Transverse colon (tissue), 4 donors: ENCODE results near the gene ESYT3. TPM values are rescaled to one million over a fixed set of nuclear protein-coding genes. Genes with fewer than 3 reads are reported as not detected.
"Not testable (repeated sequence)": the region's sequence is repeated elsewhere in the genome, so short reads cannot be mapped to it uniquely, and the experiment has no call there.

Experiments used
- DNase-seq: peaks from one replicate; pipeline ENCODE4 v3.0.0-alpha.2; 2019
- H3K27ac ChIP-seq, 4 donors: fragments of 200-600 bp; sonication (generic); 2 replicates each; pipeline ENCODE4 v1.5.1; 2016 to 2018; ENCODE audit warnings: inconsistent platforms in 4 of 4
- H3K27me3 ChIP-seq: fragments of 200-600 bp; sonication (generic); 2 replicates; pipeline ENCODE4 v1.5.1; 2017; ENCODE audit warnings: inconsistent platforms
- H3K36me3 ChIP-seq, 4 donors: fragments of 200-600 bp; sonication (generic); 2 replicates each; pipeline ENCODE4 v1.5.1; 2017 to 2019; ENCODE audit warnings: inconsistent platforms in 4 of 4
- H3K4me1 ChIP-seq, 4 donors: fragments of 200-600 bp; sonication (generic); 2 replicates each; pipeline ENCODE4 v1.5.1; 2017 to 2020; ENCODE audit warnings: inconsistent platforms in 4 of 4
- H3K4me3 ChIP-seq, 4 donors: fragments of 200-600 bp; sonication (generic); 1 replicate in 1 of 4; 2 replicates in 3 of 4; pipeline versions ENCODE4 v1.5.1 to v1.6.1; 2017 to 2019; ENCODE audit warnings: inconsistent platforms in 4 of 4
- H3K9me3 ChIP-seq, 2 donors: fragments of 200-600 bp; sonication (generic); 2 replicates each; pipeline ENCODE4 v1.5.1; 2017 to 2019; ENCODE audit warnings: inconsistent platforms in 2 of 2
- CTCF ChIP-seq, 5 experiments: fragments of 200-600 bp in 3 of 5; fragments of 450-650 bp in 2 of 5; sonication (generic) in 3 of 5; IDR thresholded peaks; 1 replicate in 2 of 5; 2 replicates in 3 of 5; pipeline ENCODE4 v1.5.1; 2016 to 2017; ENCODE audit warnings: antibody characterized with exemption in 5 of 5, inconsistent platforms in 3 of 5, mild to moderate bottlenecking in 2 of 5, moderate library complexity in 1 of 5
- EP300 ChIP-seq: sonication (generic); formaldehyde crosslinking; IDR thresholded peaks from one replicate; pipeline ENCODE4 v1.6.1; 2017; ENCODE audit warnings: antibody characterized with exemption, low read depth
- POLR2A ChIP-seq: fragments of 450-650 bp; IDR thresholded peaks from one replicate; pipeline ENCODE4 v1.6.1; 2016; ENCODE audit warnings: antibody characterized with exemption, mild to moderate bottlenecking, moderate library complexity
- POLR2AphosphoS5 ChIP-seq, 3 donors: sonication (generic); formaldehyde crosslinking; IDR thresholded peaks; one replicate each; pipeline ENCODE4 v1.6.1; 2016; ENCODE audit warnings: antibody characterized with exemption in 3 of 3
- WGBS, 2 donors: methylation state at CpG; one replicate each; pipeline ENCODE4 v1.1.5; 2018; ENCODE audit warnings: low coverage in 1 of 2; 5-methylcytosine and 5-hydroxymethylcytosine counted together
- in situ Hi-C, 4 donors: fragments of 200-750 bp; cut with MboI; loops; one replicate each; pipeline versions ENCODE4 v1.15.0 to v1.15.1; 2017; ENCODE audit warnings: low sequenced_read_pairs in 3 of 4, low pct_ligation_motif_present in 1 of 4, low pct_unique_long_range_greater_than_20kb in 1 of 4
- intact Hi-C: fragments of 100-400 bp; cut with DNase I; formaldehyde crosslinking; loops from one replicate; pipeline ENCODE4 v1.15.1; 2023; ENCODE audit warnings: low total_unique reads
- total RNA-seq, 4 donors: library from RNA; depleted of rRNA; stranded (reverse); fragments of >200 nt; gene quantifications; one replicate each; pipeline ENCODE4 v1.1.0, GENCODE V29; 2016

Gene ESYT3
- total RNA-seq, 4 donors from 2014 or later: 0.60 to 6.0 (median 2.8) TPM

- DNase-seq: no peak
- in situ Hi-C loops: no loop called here
- intact Hi-C loops: no loop called here
- peaks cover 0 to 5% (median 0%) of the 10 kb centered on the region in 4 donors for H3K36me3 ChIP-seq
- no peak overlapping the region for H3K27ac ChIP-seq
- H3K9me3 ChIP-seq: no peaks in the 10 kb centered on the region
- no peak for TF ChIP-seq POLR2A
- no peak for TF ChIP-seq CTCF (IDR thresholded peaks at IDR 0.05)
- TF ChIP-seq EP300: no peak
- no peak for TF ChIP-seq POLR2AphosphoS5 (IDR thresholded peaks at IDR 0.05)
- H3K4me3 ChIP-seq: no peak overlapping the region
- 86 to 94% methylated on average over 3 of the region's 3 CpGs for WGBS, 2 donors
- H3K4me1 ChIP-seq: no peaks in the 10 kb centered on the region
- H3K27me3 ChIP-seq: no peaks in the 10 kb centered on the region
These were observed 73.1 kb downstream of the ESYT3 start for GRCh38 chr3:138507524-138507923.

GRCh38 chr3:138509586-138509985 lies 75.2 kb downstream of the ESYT3 start:
- no peak for TF ChIP-seq CTCF (IDR thresholded peaks at IDR 0.05)
- TF ChIP-seq POLR2A: no peak
- no peak for TF ChIP-seq EP300
- TF ChIP-seq POLR2AphosphoS5 (IDR thresholded peaks at IDR 0.05): no peak
- H3K4me3 ChIP-seq: no peak overlapping the region
- 88 to 99% methylated on average over 2 of the region's 2 CpGs for WGBS, 2 donors
- H3K27me3 ChIP-seq: no peaks in the 10 kb centered on the region
- H3K36me3 ChIP-seq: no peaks in the 10 kb centered on the region
- intact Hi-C loops (no loop called here), in situ Hi-C loops (no loop called here)
- H3K4me1 ChIP-seq: no peaks in the 10 kb centered on the region
- H3K27ac ChIP-seq: no peak overlapping the region
- no peak for DNase-seq
- H3K9me3 ChIP-seq: no peaks in the 10 kb centered on the region

- Histone ChIP-seq H3K36me3 (peaks cover 0 to under 1% (median 0%) of the 10 kb centered on the region in 4 donors), H3K4me1 (no peaks in the 10 kb centered on the region), H3K27ac (no peak overlapping the region), H3K9me3 (no peaks in the 10 kb centered on the region), H3K27me3 (no peaks in the 10 kb centered on the region), H3K4me3 (no peak overlapping the region)
- intact Hi-C loops (no loop called here), in situ Hi-C loops (no loop called here)
- no peak for DNase-seq
- TF ChIP-seq EP300: no peak
- TF ChIP-seq CTCF (IDR thresholded peaks at IDR 0.05): no peak
- no peak for TF ChIP-seq POLR2A
- no peak for TF ChIP-seq POLR2AphosphoS5 (IDR thresholded peaks at IDR 0.05)
These were observed 77.5 kb downstream of the ESYT3 start for GRCh38 chr3:138511945-138512344.

- H3K27me3 ChIP-seq: no peaks in the 10 kb centered on the region
- 52 to 100% methylated on average over 1 to 2 of the region's 2 CpGs for WGBS, 2 donors
- no peak overlapping the region for H3K4me3 ChIP-seq
- TF ChIP-seq EP300 (no peak), POLR2A (no peak), CTCF (IDR thresholded peaks at IDR 0.05) (no peak), POLR2AphosphoS5 (IDR thresholded peaks at IDR 0.05) (no peak)
- DNase-seq: no peak
- H3K4me1 ChIP-seq: no peaks in the 10 kb centered on the region
- H3K9me3 ChIP-seq: no peaks in the 10 kb centered on the region
- in situ Hi-C loops (no loop called here), intact Hi-C loops (no loop called here)
- H3K36me3 ChIP-seq: peaks cover 0 to 14% (median 3%) of the 10 kb centered on the region in 4 donors
- H3K27ac ChIP-seq: no peak overlapping the region
These were observed 78.9 kb downstream of the ESYT3 start for GRCh38 chr3:138513090-138513843.

GRCh38 chr3:138521445-138521844 lies 87.0 kb downstream of the ESYT3 start:
- DNase-seq, H3K4me3 ChIP-seq, H3K9me3 ChIP-seq, intact Hi-C loops, in situ Hi-C loops, H3K4me1 ChIP-seq, H3K27me3 ChIP-seq, H3K27ac ChIP-seq: not testable (repeated sequence)
- H3K36me3 ChIP-seq: peaks cover 0 to 28% (median 6%) of the 10 kb centered on the region in 4 donors
- 98% methylated on average over 11 of the region's 23 CpGs; no CpG with 5 or more reads in 1 of the 2 donors for WGBS, 2 donors
